HepG2 (cell line): ENCODE results near the gene WDR27. TPM values are rescaled to one million over a fixed set of nuclear protein-coding genes. Genes with fewer than 3 reads are reported as not detected.

Experiments used
- ATAC-seq: fragments of 200-7000 bp; cut with Tn5 transposase; 3 replicates; pipeline ENCODE4 v1.9.1; 2020; ENCODE audit warnings: mild to moderate bottlenecking, moderate library complexity
- BruUV-seq: library from RNA; stranded (reverse); fragments of 400-500 nt; replicated peaks from 2 replicates; lab custom pipeline; 2021; lab: Mats Ljungman, UMichigan
- CTCF ChIA-PET: fragments of 300-600 bp; formaldehyde crosslinking; extraction: SDS; loops from one replicate; lab custom pipeline; 2021; ENCODE audit warnings: low total read pairs, inconsistent platforms, low intra/inter-chr PET ratio; lab: Yijun Ruan, JAX
- POLR2A ChIA-PET: fragments of 350-600 bp; sonication (Branson Sonifier 250); formaldehyde crosslinking; loops from one replicate; lab custom pipeline; 2020; ENCODE audit warnings: antibody characterized with exemption, inconsistent platforms; lab: Yijun Ruan, JAX
- DNase-seq: peaks from one replicate; pipeline ENCODE4 v3.0.0-alpha.2; 2015; ENCODE audit warnings: low spot score
- FAIRE-seq: peaks from 3 replicates; lab custom pipeline; 2011; peaks lifted over from hg19 to GRCh38; lab: Jason Lieb, UNC
- H2AFZ ChIP-seq: one replicate; pipeline ENCODE4 v1.6.1; 2011; ENCODE audit warnings: low read length, inconsistent platforms
- H3K27ac ChIP-seq: fragments of 300-600 bp; 3 replicates; pipeline ENCODE4 v1.8.0; 2011; ENCODE audit warnings: mixed run types, mild to moderate bottlenecking, mixed read lengths, low read length, inconsistent platforms; ENCODE audit not compliant: insufficient read depth; ENCODE audit errors: extremely low read length
- H3K27me3 ChIP-seq, 2 experiments: fragments of 200-600 bp in 1 of 2; 2 replicates in 1 of 2; 3 replicates in 1 of 2; pipeline versions ENCODE4 v1.6.0 to v1.8.0; 2011; ENCODE audit warnings: low read length in 2 of 2, mild to moderate bottlenecking in 2 of 2, moderate library complexity in 2 of 2, inconsistent platforms in 1 of 2; ENCODE audit not compliant: insufficient read depth in 2 of 2, control insufficient read depth in 1 of 2
- H3K36me3 ChIP-seq, 2 experiments: fragments of 200-600 bp in 1 of 2; replicated peaks in 1 of 2; 2 replicates in 1 of 2; 3 replicates in 1 of 2; pipeline versions ENCODE4 v1.5.1 to v1.8.0; 2011; ENCODE audit warnings: low read length in 2 of 2, inconsistent platforms in 1 of 2; ENCODE audit not compliant: insufficient read depth in 2 of 2, control insufficient read depth in 1 of 2
- H3K4me1 ChIP-seq: 2 replicates; pipeline ENCODE4 v1.5.1; 2012; ENCODE audit warnings: low read length, inconsistent platforms; ENCODE audit not compliant: insufficient read depth
- H3K4me2 ChIP-seq: 2 replicates; pipeline ENCODE4 v1.6.0; 2011; ENCODE audit warnings: low read depth, low read length, inconsistent platforms
- H3K4me3 ChIP-seq, 3 experiments: fragments of 200-600 bp in 1 of 3; sonication (generic), shearing (Covaris generic) in 1 of 3; replicated peaks in 1 of 3; 2 replicates each; pipeline ENCODE4 v1.5.1; 2011 to 2016; ENCODE audit warnings: low read length in 3 of 3, inconsistent platforms in 2 of 3, low read depth in 2 of 3, mild to moderate bottlenecking in 2 of 3, control low read depth in 1 of 3, mixed read lengths in 1 of 3; ENCODE audit not compliant: insufficient read depth in 1 of 3
- H3K79me2 ChIP-seq: one replicate; pipeline ENCODE4 v1.6.1; 2011; ENCODE audit warnings: low read length, inconsistent platforms; ENCODE audit not compliant: insufficient read depth
- H3K9ac ChIP-seq: 2 replicates; pipeline ENCODE4 v1.6.0; 2011; ENCODE audit warnings: mild to moderate bottlenecking, low read depth, low read length, inconsistent platforms; ENCODE audit not compliant: insufficient read depth
- H3K9me3 ChIP-seq: 2 replicates; pipeline ENCODE4 v1.5.1; 2012; ENCODE audit warnings: mild to moderate bottlenecking, low read length
- H4K20me1 ChIP-seq: 2 replicates; pipeline ENCODE4 v1.6.0; 2011; ENCODE audit warnings: inconsistent platforms, mild to moderate bottlenecking, low read length, moderate library complexity; ENCODE audit not compliant: insufficient read depth
- CHD2 ChIP-seq: IDR thresholded peaks from 2 replicates; pipeline ENCODE4 v1.6.1; 2011; ENCODE audit warnings: low read depth, low read length, improper control_type of control experiment
- FOSL1 ChIP-seq: sonication (generic); formaldehyde crosslinking; IDR thresholded peaks from 2 replicates; pipeline ENCODE4 v1.9.0; 2021; ENCODE audit warnings: missing genetic modification reagents, borderline replicate concordance
- FOSL2 ChIP-seq: sonication (generic); formaldehyde crosslinking; IDR thresholded peaks from 2 replicates; pipeline ENCODE4 v1.4.0; 2020; ENCODE audit warnings: missing genetic modification reagents
- GFI1 ChIP-seq: sonication (generic); formaldehyde crosslinking; IDR thresholded peaks from 2 replicates; pipeline ENCODE4 v1.5.0; 2020; ENCODE audit warnings: missing genetic modification reagents, mild to moderate bottlenecking, borderline replicate concordance
- MAFK ChIP-seq, 2 experiments: IDR thresholded peaks in 1 of 2; conservative IDR thresholded peaks in 1 of 2; 2 replicates each; pipeline ENCODE4 v1.6.1; 2011; ENCODE audit warnings: improper control_type of control experiment in 2 of 2, low read length in 2 of 2
- PHF5A ChIP-seq: IDR thresholded peaks from one replicate; pipeline ENCODE4 v1.6.1; 2018; ENCODE audit warnings: low read depth, missing genetic modification reagents; ENCODE audit not compliant: unreplicated experiment
- ZBTB20 ChIP-seq: sonication (generic); formaldehyde crosslinking; IDR thresholded peaks from 2 replicates; pipeline ENCODE4 v1.8.1; 2023; ENCODE audit warnings: missing genetic modification reagents, low read depth, mild to moderate bottlenecking, borderline replicate concordance
- ZBTB3 ChIP-seq: sonication (generic); formaldehyde crosslinking; IDR thresholded peaks from 2 replicates; pipeline ENCODE4 v1.4.0; 2020; ENCODE audit warnings: low read depth, mild to moderate bottlenecking, moderate library complexity, missing genetic modification reagents, borderline replicate concordance
- ZBTB38 ChIP-seq: sonication (generic); formaldehyde crosslinking; IDR thresholded peaks from 2 replicates; pipeline ENCODE4 v1.5.1; 2020; ENCODE audit warnings: mild to moderate bottlenecking, missing genetic modification reagents
- ZNF337 ChIP-seq: sonication (generic); formaldehyde crosslinking; IDR thresholded peaks from 2 replicates; pipeline ENCODE4 v1.5.1; 2020; ENCODE audit warnings: missing genetic modification reagents, low read depth, mild to moderate bottlenecking, borderline replicate concordance
- ZNF552 ChIP-seq: sonication (generic); formaldehyde crosslinking; IDR thresholded peaks from 2 replicates; pipeline ENCODE4 v1.9.0; 2022; ENCODE audit warnings: missing genetic modification reagents, mild to moderate bottlenecking, borderline replicate concordance
- ZNF619 ChIP-seq: sonication (generic); formaldehyde crosslinking; IDR thresholded peaks from 2 replicates; pipeline ENCODE4 v1.4.0; 2020; ENCODE audit warnings: mild to moderate bottlenecking, missing genetic modification reagents
- ZNF790 ChIP-seq: sonication (generic); formaldehyde crosslinking; IDR thresholded peaks from 2 replicates; pipeline ENCODE4 v1.8.0; 2022; ENCODE audit warnings: missing genetic modification reagents, mild to moderate bottlenecking, borderline replicate concordance
- WGBS: methylation state at CpG from one replicate; pipeline ENCODE4 v1.1.6; 2017; ENCODE audit warnings: low lambda C conversion rate; 5-methylcytosine and 5-hydroxymethylcytosine counted together
- in situ Hi-C: cut with HindIII; loops from 2 replicates; pipeline ENCODE4 v1.10.0; 2017; ENCODE audit warnings: low pct_unique_long_range_greater_than_20kb; ENCODE audit not compliant: extremely low pct_ligation_motif_present
- intact Hi-C: fragments of 100-400 bp; cut with micrococcal nuclease; formaldehyde crosslinking; loops from one replicate; pipeline ENCODE4 v1.10.0; 2022; ENCODE audit not compliant: unreplicated experiment
- polyA plus RNA-seq, 8 experiments: library from polyadenylated mRNA; depleted of rRNA in 3 of 8; stranded (reverse) in 7 of 8; unstranded in 1 of 8; fragments of >200 nt; fragmentation: Illumina TruSeq in 4 of 8; extraction: Trizol in 4 of 8; gene quantifications; 2 replicates each; pipeline versions ENCODE4 v1.2.1 to v1.2.3, GENCODE V29; 2011 to 2016; ENCODE audit warnings: low read depth in 4 of 8, missing spikeins in 1 of 8, mixed read lengths in 1 of 8; ENCODE audit not compliant: insufficient read depth in 1 of 8
- total RNA-seq, 5 experiments: library from RNA; depleted of rRNA; stranded (reverse); fragments of >200 nt; fragmentation: Illumina TruSeq; extraction: Trizol; gene quantifications; 2 replicates each; pipeline ENCODE4 v1.2.3, GENCODE V29; 2016; ENCODE audit warnings: low read depth in 1 of 5
- TF ChIP-seq, protein P1 (sequence below): sonication (generic); formaldehyde crosslinking; IDR thresholded peaks from 2 replicates; pipeline ENCODE4 v1.4.0; 2020; ENCODE audit warnings: missing genetic modification reagents, borderline replicate concordance
- TF ChIP-seq, protein P2 (sequence below): sonication (generic); formaldehyde crosslinking; IDR thresholded peaks from 2 replicates; pipeline ENCODE4 v1.4.0; 2020; ENCODE audit warnings: missing genetic modification reagents

Gene WDR27
- total and polyA plus RNA-seq, 2 of the 13 experiments (the other 11 are each of a cell fraction or from before 2014, with no cell fraction given) = 34.1 to 80.3 TPM

GRCh38 chr6:169428532-169428931 is 273.3 kb downstream of the WDR27 start (continued):
- TF ChIP-seq ZNF552 (CRISPR knock-in tag) = no peak
- no peak for TF ChIP-seq ZNF790 (CRISPR knock-in tag)
- no peak for TF ChIP-seq ZNF619 (CRISPR knock-in tag)
- no peak for TF ChIP-seq ZBTB38
- no peak for TF ChIP-seq CHD2
- TF ChIP-seq, protein P1, sequence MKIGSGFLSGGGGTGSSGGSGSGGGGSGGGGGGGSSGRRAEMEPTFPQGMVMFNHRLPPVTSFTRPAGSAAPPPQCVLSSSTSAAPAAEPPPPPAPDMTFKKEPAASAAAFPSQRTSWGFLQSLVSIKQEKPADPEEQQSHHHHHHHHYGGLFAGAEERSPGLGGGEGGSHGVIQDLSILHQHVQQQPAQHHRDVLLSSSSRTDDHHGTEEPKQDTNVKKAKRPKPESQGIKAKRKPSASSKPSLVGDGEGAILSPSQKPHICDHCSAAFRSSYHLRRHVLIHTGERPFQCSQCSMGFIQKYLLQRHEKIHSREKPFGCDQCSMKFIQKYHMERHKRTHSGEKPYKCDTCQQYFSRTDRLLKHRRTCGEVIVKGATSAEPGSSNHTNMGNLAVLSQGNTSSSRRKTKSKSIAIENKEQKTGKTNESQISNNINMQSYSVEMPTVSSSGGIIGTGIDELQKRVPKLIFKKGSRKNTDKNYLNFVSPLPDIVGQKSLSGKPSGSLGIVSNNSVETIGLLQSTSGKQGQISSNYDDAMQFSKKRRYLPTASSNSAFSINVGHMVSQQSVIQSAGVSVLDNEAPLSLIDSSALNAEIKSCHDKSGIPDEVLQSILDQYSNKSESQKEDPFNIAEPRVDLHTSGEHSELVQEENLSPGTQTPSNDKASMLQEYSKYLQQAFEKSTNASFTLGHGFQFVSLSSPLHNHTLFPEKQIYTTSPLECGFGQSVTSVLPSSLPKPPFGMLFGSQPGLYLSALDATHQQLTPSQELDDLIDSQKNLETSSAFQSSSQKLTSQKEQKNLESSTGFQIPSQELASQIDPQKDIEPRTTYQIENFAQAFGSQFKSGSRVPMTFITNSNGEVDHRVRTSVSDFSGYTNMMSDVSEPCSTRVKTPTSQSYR = no peak
- TF ChIP-seq ZNF337 (CRISPR knock-in tag) = no peak
- TF ChIP-seq PHF5A (CRISPR knock-in tag) = no peak

- no TSS peak for BruUV-seq
- H3K79me2 ChIP-seq = no peaks in the 10 kb centered on the region
- CTCF ChIA-PET = no interaction called here
Observed at GRCh38 chr6:169427856-169428255, 274.0 kb downstream of the WDR27 start.

More at GRCh38 chr6:169427856-169428255, 274.0 kb downstream of the WDR27 start:
- H3K4me3 ChIP-seq = no peak overlapping the region
- peaks cover 3 to 35% of the 10 kb centered on the region in 2 experiments; a peak in 4 of 5 replicates for H3K27me3 ChIP-seq
- H3K36me3 ChIP-seq = no peaks in the 10 kb centered on the region
- peaks cover 4% of the 10 kb centered on the region; the same call in 1 of the 2 replicates for H3K4me1 ChIP-seq
- no peak overlapping the region for H3K9ac ChIP-seq
- TF ChIP-seq ZBTB3 (CRISPR knock-in tag) (no peak), FOSL1 (CRISPR knock-in tag) (no peak), ZBTB20 (CRISPR knock-in tag) (no peak), GFI1 (no peak), MAFK (conservative IDR thresholded peaks at IDR 0.05 in 1 of 2, IDR thresholded peaks at IDR 0.05 in 1 of 2; ENCODE audit: low read length in 2 of 2) (peak in 1 of 2 experiments; percentile 12; a peak in 1 of 4 replicates), FOSL2 (peak; percentile 89)
- TF ChIP-seq, protein P2, sequence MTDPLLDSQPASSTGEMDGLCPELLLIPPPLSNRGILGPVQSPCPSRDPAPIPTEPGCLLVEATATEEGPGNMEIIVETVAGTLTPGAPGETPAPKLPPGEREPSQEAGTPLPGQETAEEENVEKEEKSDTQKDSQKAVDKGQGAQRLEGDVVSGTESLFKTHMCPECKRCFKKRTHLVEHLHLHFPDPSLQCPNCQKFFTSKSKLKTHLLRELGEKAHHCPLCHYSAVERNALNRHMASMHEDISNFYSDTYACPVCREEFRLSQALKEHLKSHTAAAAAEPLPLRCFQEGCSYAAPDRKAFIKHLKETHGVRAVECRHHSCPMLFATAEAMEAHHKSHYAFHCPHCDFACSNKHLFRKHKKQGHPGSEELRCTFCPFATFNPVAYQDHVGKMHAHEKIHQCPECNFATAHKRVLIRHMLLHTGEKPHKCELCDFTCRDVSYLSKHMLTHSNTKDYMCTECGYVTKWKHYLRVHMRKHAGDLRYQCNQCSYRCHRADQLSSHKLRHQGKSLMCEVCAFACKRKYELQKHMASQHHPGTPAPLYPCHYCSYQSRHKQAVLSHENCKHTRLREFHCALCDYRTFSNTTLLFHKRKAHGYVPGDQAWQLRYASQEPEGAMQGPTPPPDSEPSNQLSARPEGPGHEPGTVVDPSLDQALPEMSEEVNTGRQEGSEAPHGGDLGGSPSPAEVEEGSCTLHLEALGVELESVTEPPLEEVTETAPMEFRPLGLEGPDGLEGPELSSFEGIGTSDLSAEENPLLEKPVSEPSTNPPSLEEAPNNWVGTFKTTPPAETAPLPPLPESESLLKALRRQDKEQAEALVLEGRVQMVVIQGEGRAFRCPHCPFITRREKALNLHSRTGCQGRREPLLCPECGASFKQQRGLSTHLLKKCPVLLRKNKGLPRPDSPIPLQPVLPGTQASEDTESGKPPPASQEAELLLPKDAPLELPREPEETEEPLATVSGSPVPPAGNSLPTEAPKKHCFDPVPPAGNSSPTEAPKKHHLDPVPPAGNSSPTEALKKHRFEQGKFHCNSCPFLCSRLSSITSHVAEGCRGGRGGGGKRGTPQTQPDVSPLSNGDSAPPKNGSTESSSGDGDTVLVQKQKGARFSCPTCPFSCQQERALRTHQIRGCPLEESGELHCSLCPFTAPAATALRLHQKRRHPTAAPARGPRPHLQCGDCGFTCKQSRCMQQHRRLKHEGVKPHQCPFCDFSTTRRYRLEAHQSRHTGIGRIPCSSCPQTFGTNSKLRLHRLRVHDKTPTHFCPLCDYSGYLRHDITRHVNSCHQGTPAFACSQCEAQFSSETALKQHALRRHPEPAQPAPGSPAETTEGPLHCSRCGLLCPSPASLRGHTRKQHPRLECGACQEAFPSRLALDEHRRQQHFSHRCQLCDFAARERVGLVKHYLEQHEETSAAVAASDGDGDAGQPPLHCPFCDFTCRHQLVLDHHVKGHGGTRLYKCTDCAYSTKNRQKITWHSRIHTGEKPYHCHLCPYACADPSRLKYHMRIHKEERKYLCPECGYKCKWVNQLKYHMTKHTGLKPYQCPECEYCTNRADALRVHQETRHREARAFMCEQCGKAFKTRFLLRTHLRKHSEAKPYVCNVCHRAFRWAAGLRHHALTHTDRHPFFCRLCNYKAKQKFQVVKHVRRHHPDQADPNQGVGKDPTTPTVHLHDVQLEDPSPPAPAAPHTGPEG (CRISPR knock-in tag) = no peak
- intact Hi-C loops = no loop called here
- H2AFZ ChIP-seq = no peak overlapping the region
- FAIRE-seq (no peak), DNase-seq (no peak), ATAC-seq (peak; percentile 20; the same call in 1 of the 3 replicates)
- WGBS = 13% methylated on average over 10 of the region's 11 CpGs
- H4K20me1 ChIP-seq = no peaks in the 10 kb centered on the region
- no peak overlapping the region for H3K27ac ChIP-seq
- POLR2A ChIA-PET = interaction anchor here (0.6 kb wide), 1 partner anchor 509 kb away, joined by 3 read pairs; no protein-coding TSS in a partner anchor
- in situ Hi-C loops = no loop called here
- peaks cover 34% of the 10 kb centered on the region for H3K9me3 ChIP-seq
- peak overlapping the region; percentile 28; the same call in 1 of the 2 replicates for H3K4me2 ChIP-seq
